Measurements from ENCODE around the gene KDM5A. TPM values are rescaled to one million over a fixed set of nuclear protein-coding genes. Genes with fewer than 3 reads are reported as not detected.

The KDM5A gene
- total and polyA plus RNA-seq, 2 donors (not counting 3 experiments of a cell fraction or from before 2014, with no cell fraction given): 12.6 to 61.0 TPM

- Histone ChIP-seq H3K4me2 (ENCODE audit: insufficient read depth, low read length) (no peak overlapping the region), H2AFZ (ENCODE audit: low read depth, low read length) (no peak overlapping the region), H3K27ac (ENCODE audit: insufficient read depth, low read depth, low read length) (no peak overlapping the region), H3K36me3 (ENCODE audit: control insufficient read depth in 2 of 2, extremely low read depth in 1 of 2, insufficient read depth in 2 of 2, low read length in 2 of 2) (no peaks in the 10 kb centered on the region), H3K9me1 (replicated peaks; ENCODE audit: control insufficient read depth, extremely low read depth, insufficient read depth, low read length) (no peaks in the 10 kb centered on the region), H3K9ac (replicated peaks; ENCODE audit: extremely low read depth, insufficient read depth, low read length) (no peak overlapping the region), H3K27me3 (ENCODE audit: control insufficient read depth in 2 of 2, insufficient read depth in 2 of 2, low read length in 2 of 2) (peaks cover 2 to 3% of the 10 kb centered on the region in 2 experiments), H3K4me1 (ENCODE audit: control insufficient read depth, extremely low read depth, insufficient read depth, low read length) (no peaks in the 10 kb centered on the region), H3K79me2 (ENCODE audit: control insufficient read depth, insufficient read depth, low read length) (no peaks in the 10 kb centered on the region), H3K4me3 (replicated peaks in 1 of 3; ENCODE audit: insufficient read depth in 1 of 3, low read depth in 1 of 3, low read length in 3 of 3) (no peak overlapping the region), H3K9me3 (replicated peaks; ENCODE audit: control insufficient read depth, insufficient read depth, low read length) (no peaks in the 10 kb centered on the region), H4K20me1 (replicated peaks; ENCODE audit: control insufficient read depth, extremely low read depth, insufficient read depth, low read length) (no peaks in the 10 kb centered on the region)
- ChIA-PET CTCF (interaction anchor here (0.9 kb wide), 1 partner anchor 13 kb away, joined by 3 read pairs; no protein-coding TSS in a partner anchor), POLR2A (no interaction called here)
- no peak for DNase-seq (ENCODE audit: low read depth, low spot score)
- no peak for TF ChIP-seq FOS (IDR thresholded peaks at IDR 0.05; ENCODE audit: borderline replicate concordance, insufficient read depth, low read length)
- no peak for TF ChIP-seq POLR2AphosphoS5 (IDR thresholded peaks at IDR 0.05; ENCODE audit: insufficient read depth, low read depth, low read length)
- no peak for TF ChIP-seq EZH2 (IDR thresholded peaks at IDR 0.05; ENCODE audit: borderline replicate concordance, low read depth, low read length, severe bottlenecking)
- TF ChIP-seq POLR2A (IDR thresholded peaks at IDR 0.05; ENCODE audit: low read depth, low read length): no peak
- no peak for TF ChIP-seq MYC (IDR thresholded peaks at IDR 0.05; ENCODE audit: low read depth, low read length)
- TF ChIP-seq CTCF (IDR thresholded peaks at IDR 0.05; ENCODE audit: extremely low read depth in 1 of 2, insufficient read depth in 1 of 2, low read depth in 1 of 2, low read length in 2 of 2): no peak
- no peak for TF ChIP-seq JUN (IDR thresholded peaks at IDR 0.05; ENCODE audit: borderline replicate concordance, insufficient read depth, insufficient read length, low read depth)
- TF ChIP-seq GATA2 (IDR thresholded peaks at IDR 0.05; ENCODE audit: insufficient read depth, insufficient read length, low read depth, low read length): no peak
- TF ChIP-seq MAX (IDR thresholded peaks at IDR 0.05; ENCODE audit: insufficient read depth, insufficient read length): no peak
- dilution Hi-C loops (cut with MboI; ENCODE audit: extremely low pct_ligation_motif_present, low sequenced_read_pairs) (no loop called here), intact Hi-C loops (cut with micrococcal nuclease) (no loop called here)
- no TSS peak for BruUV-seq (replicated peaks)
- FAIRE-seq: no peak
Measured at GRCh38 chr12:230925-231671, 158.0 kb downstream of the KDM5A start.

Other genes with a start within 250 kb of the KDM5A start
- gene SLC6A12, start 175.2 kb downstream of the KDM5A start, total RNA-seq: not detected in 2 replicates
- not detected in 2 replicates for gene SLC6A12, start 175.2 kb downstream of the KDM5A start, polyA plus RNA-seq
- not detected in 2 replicates for gene SLC6A13, start 126.5 kb downstream of the KDM5A start, total RNA-seq
- 0.14 TPM in 1 of 2 replicates, not detected in the other for gene SLC6A13, start 126.5 kb downstream of the KDM5A start, polyA plus RNA-seq
- 12.9 and 13.5 TPM in 2 replicates for gene CCDC77, start 12.3 kb upstream of the KDM5A start, total RNA-seq
- 2.6 and 4.1 TPM in 2 replicates for gene CCDC77, start 12.3 kb upstream of the KDM5A start, polyA plus RNA-seq
- gene B4GALNT3, start 70.6 kb upstream of the KDM5A start, total RNA-seq: not detected in 2 replicates
- gene B4GALNT3, start 70.6 kb upstream of the KDM5A start, polyA plus RNA-seq: 0.07 TPM in 1 of 2 replicates, not detected in the other

Data from endothelial cell of umbilical vein (primary cell).